Tibial artery (tissue), 4 donors: ENCODE data around the gene EYS.

ENCODE experiments used
- DNase-seq, 2 donors: peaks; one replicate each; pipeline ENCODE4 v3.0.0-alpha.2; 2019
- H3K27ac ChIP-seq, 2 donors: fragments of 200-600 bp; sonication (generic) in 1 of 2; 1 replicate in 1 of 2; 2 replicates in 1 of 2; pipeline ENCODE4 v1.5.1; 2018 to 2019; ENCODE audit warnings: mild to moderate bottlenecking in 1 of 2
- H3K27me3 ChIP-seq, 2 donors: fragments of 200-600 bp; sonication (generic) in 1 of 2; one replicate each; pipeline versions ENCODE4 v1.5.1 to v1.6.0; 2016 to 2019
- H3K36me3 ChIP-seq, 3 donors: fragments of 200-600 bp; sonication (generic) in 2 of 3; one replicate each; pipeline ENCODE4 v1.5.1; 2016 to 2019; ENCODE audit warnings: mild to moderate bottlenecking in 2 of 3
- H3K4me1 ChIP-seq, 4 donors: fragments of 200-600 bp; sonication (generic) in 2 of 4; 1 replicate in 3 of 4; 2 replicates in 1 of 4; pipeline ENCODE4 v1.5.1; 2016 to 2019
- H3K4me3 ChIP-seq, 2 donors: fragments of 200-600 bp; sonication (generic) in 1 of 2; 1 replicate in 1 of 2; 2 replicates in 1 of 2; pipeline ENCODE4 v1.5.1; 2018 to 2019; ENCODE audit warnings: mild to moderate bottlenecking in 2 of 2
- H3K9me3 ChIP-seq, 3 donors: fragments of 200-600 bp; sonication (generic) in 1 of 3; one replicate each; pipeline ENCODE4 v1.5.1; 2016 to 2019
- CTCF ChIP-seq, 2 experiments: fragments of 200-600 bp in 1 of 2; fragments of 450-650 bp in 1 of 2; IDR thresholded peaks; one replicate each; pipeline ENCODE4 v1.5.1; 2017 to 2019; ENCODE audit warnings: antibody characterized with exemption in 2 of 2, mild to moderate bottlenecking in 1 of 2, moderate library complexity in 1 of 2
- intact Hi-C: fragments of 100-400 bp; cut with DNase I; formaldehyde crosslinking; loops from one replicate; pipeline ENCODE4 v1.15.0; 2023; ENCODE audit warnings: low total_unique reads

The EYS gene

GRCh38 chr6:64128301-64129024, 1578.6 kb downstream of the EYS start:
- no peaks in the 10 kb centered on the region for H3K4me1 ChIP-seq

GRCh38 chr6:64123761-64124633, 1583.0 kb downstream of the EYS start:
- Histone ChIP-seq H3K36me3 (no peaks in the 10 kb centered on the region), H3K9me3 (no peaks in the 10 kb centered on the region), H3K27me3 (no peaks in the 10 kb centered on the region), H3K4me3 (no peak overlapping the region), H3K4me1 (no peaks in the 10 kb centered on the region), H3K27ac (no peak overlapping the region)
- intact Hi-C loops = no loop called here
- TF ChIP-seq CTCF (IDR thresholded peaks at IDR 0.05) = no peak
- no peak for DNase-seq

More at GRCh38 chr6:64128301-64129024, 1578.6 kb downstream of the EYS start:
- no peak for TF ChIP-seq CTCF (IDR thresholded peaks at IDR 0.05)
- no peaks in the 10 kb centered on the region for H3K27me3 ChIP-seq
- no peak for DNase-seq
- intact Hi-C loops = no loop called here
- H3K4me3 ChIP-seq = no peak overlapping the region
- no peak overlapping the region for H3K27ac ChIP-seq
- H3K36me3 ChIP-seq = no peaks in the 10 kb centered on the region
- H3K9me3 ChIP-seq = no peaks in the 10 kb centered on the region

GRCh38 chr6:64122712-64123375, 1584.2 kb downstream of the EYS start:
- Histone ChIP-seq H3K27me3 (no peaks in the 10 kb centered on the region), H3K4me3 (no peak overlapping the region), H3K9me3 (peaks cover 0 to 5% (median 0%) of the 10 kb centered on the region in 3 donors), H3K36me3 (no peaks in the 10 kb centered on the region), H3K4me1 (no peaks in the 10 kb centered on the region), H3K27ac (no peak overlapping the region)
- no peak for TF ChIP-seq CTCF (IDR thresholded peaks at IDR 0.05)
- DNase-seq = no peak
- intact Hi-C loops = no loop called here

- no peak for TF ChIP-seq CTCF (IDR thresholded peaks at IDR 0.05)
- Histone ChIP-seq H3K9me3 (peaks cover 0 to 5% (median 0%) of the 10 kb centered on the region in 3 donors), H3K27me3 (no peaks in the 10 kb centered on the region), H3K27ac (no peak overlapping the region), H3K4me1 (no peaks in the 10 kb centered on the region), H3K36me3 (no peaks in the 10 kb centered on the region), H3K4me3 (no peak overlapping the region)
- intact Hi-C loops = no loop called here
- DNase-seq = no peak
Observed at GRCh38 chr6:64121011-64121565, 1585.9 kb downstream of the EYS start.

- Histone ChIP-seq H3K9me3 (peaks cover 0 to 5% (median 0%) of the 10 kb centered on the region in 3 donors), H3K4me1 (no peaks in the 10 kb centered on the region), H3K27ac (no peak overlapping the region), H3K27me3 (no peaks in the 10 kb centered on the region), H3K4me3 (no peak overlapping the region), H3K36me3 (no peaks in the 10 kb centered on the region)
- no peak for DNase-seq
- intact Hi-C loops = no loop called here
- no peak for TF ChIP-seq CTCF (IDR thresholded peaks at IDR 0.05)
Observed at GRCh38 chr6:64113704-64114103, 1593.3 kb downstream of the EYS start.
